ENCODE data around the gene CEND1.

The CEND1 gene

GRCh38 chr11:816433-816779 is 26.5 kb upstream of the CEND1 start:
- Histone ChIP-seq H3K9me3 (ENCODE audit: insufficient read depth, low read depth, low read length) (no peaks in the 10 kb centered on the region), H3K79me2 (ENCODE audit: insufficient read depth, low read length) (peaks cover 35% of the 10 kb centered on the region), H2AFZ (ENCODE audit: low read length) (no peak overlapping the region), H3K9ac (ENCODE audit: low read depth, low read length, poor library complexity, severe bottlenecking) (no peak overlapping the region), H3F3A (ENCODE audit: low read depth) (no peaks in the 10 kb centered on the region), H3K36me3 (ENCODE audit: insufficient read depth, low read length) (peaks cover 20% of the 10 kb centered on the region; the same call in 1 of the 2 replicates), H3K4me3 (ENCODE audit: low read length, poor library complexity, severe bottlenecking) (no peak overlapping the region), H3K4me1 (ENCODE audit: insufficient read depth, low read length, poor library complexity, severe bottlenecking) (peaks cover 21% of the 10 kb centered on the region), H4K20me1 (ENCODE audit: insufficient read depth, low read length, poor library complexity, severe bottlenecking) (peaks cover 34% of the 10 kb centered on the region), H3K9me2 (replicated peaks; ENCODE audit: low read depth, low read length) (no peaks in the 10 kb centered on the region), H3K4me2 (ENCODE audit: low read depth, low read length, poor library complexity, severe bottlenecking) (no peak overlapping the region), H3K27me3 (ENCODE audit: insufficient read depth, low read length, poor library complexity, severe bottlenecking) (no peaks in the 10 kb centered on the region)
- no peak for TF ChIP-seq CTCF (conservative IDR thresholded peaks at IDR 0.05; ENCODE audit: low read length)
- TF ChIP-seq EZH2phosphoT487 (IDR thresholded peaks at IDR 0.05; ENCODE audit: borderline replicate concordance): no peak

GRCh38 chr11:815675-816432 is 26.0 kb upstream of the CEND1 start:
- Histone ChIP-seq H4K20me1 (ENCODE audit: insufficient read depth, low read length, poor library complexity, severe bottlenecking) (peaks cover 34% of the 10 kb centered on the region), H3K9me2 (replicated peaks; ENCODE audit: low read depth, low read length) (no peaks in the 10 kb centered on the region), H3K4me2 (ENCODE audit: low read depth, low read length, poor library complexity, severe bottlenecking) (no peak overlapping the region), H3K79me2 (ENCODE audit: insufficient read depth, low read length) (peaks cover 35% of the 10 kb centered on the region), H3K27me3 (ENCODE audit: insufficient read depth, low read length, poor library complexity, severe bottlenecking) (no peaks in the 10 kb centered on the region), H3K9ac (ENCODE audit: low read depth, low read length, poor library complexity, severe bottlenecking) (no peak overlapping the region), H3K9me3 (ENCODE audit: insufficient read depth, low read depth, low read length) (no peaks in the 10 kb centered on the region), H3K36me3 (ENCODE audit: insufficient read depth, low read length) (peaks cover 20% of the 10 kb centered on the region; the same call in 1 of the 2 replicates), H3K4me1 (ENCODE audit: insufficient read depth, low read length, poor library complexity, severe bottlenecking) (peaks cover 22% of the 10 kb centered on the region), H3F3A (ENCODE audit: low read depth) (no peaks in the 10 kb centered on the region), H3K4me3 (ENCODE audit: low read length, poor library complexity, severe bottlenecking) (no peak overlapping the region), H2AFZ (ENCODE audit: low read length) (no peak overlapping the region)
- no peak for TF ChIP-seq CTCF (conservative IDR thresholded peaks at IDR 0.05; ENCODE audit: low read length)
- TF ChIP-seq EZH2phosphoT487 (IDR thresholded peaks at IDR 0.05; ENCODE audit: borderline replicate concordance): no peak

- H3K9ac ChIP-seq (ENCODE audit: low read depth, low read length, poor library complexity, severe bottlenecking): no peak overlapping the region
- H3K4me2 ChIP-seq (ENCODE audit: low read depth, low read length, poor library complexity, severe bottlenecking): no peak overlapping the region
- peaks cover 5% of the 10 kb centered on the region for H3K27me3 ChIP-seq (ENCODE audit: insufficient read depth, low read length, poor library complexity, severe bottlenecking)
- H3F3A ChIP-seq (ENCODE audit: low read depth): no peaks in the 10 kb centered on the region
- H2AFZ ChIP-seq (ENCODE audit: low read length): no peak overlapping the region
- TF ChIP-seq CTCF (conservative IDR thresholded peaks at IDR 0.05; ENCODE audit: low read length) (no peak), EZH2phosphoT487 (IDR thresholded peaks at IDR 0.05; ENCODE audit: borderline replicate concordance) (no peak)
- H3K4me3 ChIP-seq (ENCODE audit: low read length, poor library complexity, severe bottlenecking): no peak overlapping the region
- peaks cover 20% of the 10 kb centered on the region; the same call in 1 of the 2 replicates for H3K36me3 ChIP-seq (ENCODE audit: insufficient read depth, low read length)
- H3K4me1 ChIP-seq (ENCODE audit: insufficient read depth, low read length, poor library complexity, severe bottlenecking): peaks cover 20% of the 10 kb centered on the region
- no peaks in the 10 kb centered on the region for H3K9me3 ChIP-seq (ENCODE audit: insufficient read depth, low read depth, low read length)
- H3K9me2 ChIP-seq (replicated peaks; ENCODE audit: low read depth, low read length): no peaks in the 10 kb centered on the region
- H3K79me2 ChIP-seq (ENCODE audit: insufficient read depth, low read length): peaks cover 45% of the 10 kb centered on the region
- H4K20me1 ChIP-seq (ENCODE audit: insufficient read depth, low read length, poor library complexity, severe bottlenecking): peaks cover 30% of the 10 kb centered on the region
Observed at GRCh38 chr11:813456-814096, 23.7 kb upstream of the CEND1 start.

Measured in Loucy (cell line).